Measurements from ENCODE around the gene IL1RAPL1.

The IL1RAPL1 gene

DNA sequence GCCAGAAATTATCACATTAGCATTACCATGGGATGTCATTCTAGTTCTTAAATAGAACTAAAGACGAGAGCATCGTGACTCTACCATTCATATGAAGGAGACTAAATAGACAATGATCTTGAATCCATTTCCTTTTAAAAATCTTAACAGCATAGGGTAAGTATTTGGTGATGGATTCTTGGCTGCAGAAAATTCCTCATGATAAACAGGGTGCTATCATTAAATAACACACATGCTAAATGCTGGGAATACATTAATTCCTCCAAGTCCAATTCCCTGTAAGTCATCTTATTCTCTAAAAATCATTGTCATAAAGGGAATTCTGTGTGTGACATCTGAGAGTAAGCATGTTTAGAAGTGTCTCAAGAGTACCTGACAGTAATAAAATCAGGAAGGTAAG, 1157.7 kb downstream of the IL1RAPL1 start:
- Histone ChIP-seq H3K36me3 (ENCODE audit: insufficient read depth, low read depth, low read length) (no peaks in the 10 kb centered on the region), H3K27me3 (ENCODE audit: insufficient read depth, low read length) (no peaks in the 10 kb centered on the region), H3K4me1 (ENCODE audit: insufficient read depth, low read length) (no peaks in the 10 kb centered on the region; the same call in 1 of the 2 replicates), H3K27ac (ENCODE audit: low read length) (no peak overlapping the region), H3K9me3 (ENCODE audit: insufficient read depth, low read depth, low read length) (no peaks in the 10 kb centered on the region), H3K9ac (ENCODE audit: low read depth, low read length) (no peak overlapping the region), H3K4me3 (ENCODE audit: low read length) (no peak overlapping the region)

GRCh38 chrX:29746326-29746725, 1159.1 kb downstream of the IL1RAPL1 start:
- no peak overlapping the region for H3K4me3 ChIP-seq (ENCODE audit: low read length)
- H3K4me1 ChIP-seq (ENCODE audit: insufficient read depth, low read length): no peaks in the 10 kb centered on the region; the same call in 1 of the 2 replicates
- no peak overlapping the region for H3K27ac ChIP-seq (ENCODE audit: low read length)
- H3K36me3 ChIP-seq (ENCODE audit: insufficient read depth, low read depth, low read length): no peaks in the 10 kb centered on the region
- H3K9me3 ChIP-seq (ENCODE audit: insufficient read depth, low read depth, low read length): no peaks in the 10 kb centered on the region
- no peak overlapping the region for H3K9ac ChIP-seq (ENCODE audit: low read depth, low read length)
- no peaks in the 10 kb centered on the region for H3K27me3 ChIP-seq (ENCODE audit: insufficient read depth, low read length)

DNA sequence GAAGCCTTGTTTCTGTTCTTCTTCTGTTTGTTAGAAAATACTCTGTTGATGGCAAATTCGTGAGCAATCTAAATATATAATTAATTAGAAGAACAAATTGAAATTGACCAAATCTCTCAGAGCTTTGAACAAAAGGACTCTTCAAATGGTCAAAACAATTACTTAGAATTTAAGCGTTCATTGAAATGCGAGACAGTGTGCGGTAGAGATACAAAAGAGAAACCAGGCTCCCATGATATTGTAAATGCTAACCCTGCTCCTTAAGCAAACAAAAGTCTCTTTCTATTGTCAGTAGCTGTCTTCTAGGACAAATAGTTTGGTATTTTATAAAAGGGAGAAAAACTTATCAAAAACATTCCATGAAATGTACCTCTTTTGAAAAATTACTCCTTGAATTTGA, 1174.8 kb downstream of the IL1RAPL1 start:
- Histone ChIP-seq H3K4me1 (ENCODE audit: insufficient read depth, low read length) (no peaks in the 10 kb centered on the region; the same call in 1 of the 2 replicates), H3K27ac (ENCODE audit: low read length) (no peak overlapping the region), H3K9me3 (ENCODE audit: insufficient read depth, low read depth, low read length) (no peaks in the 10 kb centered on the region), H3K27me3 (ENCODE audit: insufficient read depth, low read length) (no peaks in the 10 kb centered on the region), H3K9ac (ENCODE audit: low read depth, low read length) (no peak overlapping the region), H3K4me3 (ENCODE audit: low read length) (no peak overlapping the region), H3K36me3 (ENCODE audit: insufficient read depth, low read depth, low read length) (no peaks in the 10 kb centered on the region)

GRCh38 chrX:29775890-29776289, 1188.6 kb downstream of the IL1RAPL1 start:
- H3K27ac ChIP-seq (ENCODE audit: low read length): no peak overlapping the region
- no peaks in the 10 kb centered on the region for H3K36me3 ChIP-seq (ENCODE audit: insufficient read depth, low read depth, low read length)
- no peaks in the 10 kb centered on the region for H3K27me3 ChIP-seq (ENCODE audit: insufficient read depth, low read length)
- H3K4me1 ChIP-seq (ENCODE audit: insufficient read depth, low read length): no peaks in the 10 kb centered on the region; the same call in none of the 2 replicates
- H3K9ac ChIP-seq (ENCODE audit: low read depth, low read length): no peak overlapping the region
- H3K9me3 ChIP-seq (ENCODE audit: insufficient read depth, low read depth, low read length): no peaks in the 10 kb centered on the region
- no peak overlapping the region for H3K4me3 ChIP-seq (ENCODE audit: low read length)

GRCh38 chrX:29787656-29788055, 1200.4 kb downstream of the IL1RAPL1 start:
- Histone ChIP-seq H3K9ac (ENCODE audit: low read depth, low read length) (no peak overlapping the region), H3K4me3 (ENCODE audit: low read length) (no peak overlapping the region), H3K36me3 (ENCODE audit: insufficient read depth, low read depth, low read length) (no peaks in the 10 kb centered on the region), H3K27ac (ENCODE audit: low read length) (no peak overlapping the region), H3K27me3 (ENCODE audit: insufficient read depth, low read length) (no peaks in the 10 kb centered on the region), H3K4me1 (ENCODE audit: insufficient read depth, low read length) (no peaks in the 10 kb centered on the region), H3K9me3 (ENCODE audit: insufficient read depth, low read depth, low read length) (no peaks in the 10 kb centered on the region)

GRCh38 chrX:29788991-29789699, 1201.9 kb downstream of the IL1RAPL1 start:
- no peak overlapping the region for H3K27ac ChIP-seq (ENCODE audit: low read length)
- H3K9me3 ChIP-seq (ENCODE audit: insufficient read depth, low read depth, low read length): no peaks in the 10 kb centered on the region
- H3K27me3 ChIP-seq (ENCODE audit: insufficient read depth, low read length): no peaks in the 10 kb centered on the region
- no peak overlapping the region for H3K4me3 ChIP-seq (ENCODE audit: low read length)
- H3K4me1 ChIP-seq (ENCODE audit: insufficient read depth, low read length): no peaks in the 10 kb centered on the region
- H3K9ac ChIP-seq (ENCODE audit: low read depth, low read length): no peak overlapping the region
- H3K36me3 ChIP-seq (ENCODE audit: insufficient read depth, low read depth, low read length): no peaks in the 10 kb centered on the region

- H3K27ac ChIP-seq (ENCODE audit: low read length): no peak overlapping the region
- H3K9ac ChIP-seq (ENCODE audit: low read depth, low read length): no peak overlapping the region
- no peaks in the 10 kb centered on the region for H3K36me3 ChIP-seq (ENCODE audit: insufficient read depth, low read depth, low read length)
- no peaks in the 10 kb centered on the region for H3K4me1 ChIP-seq (ENCODE audit: insufficient read depth, low read length)
- no peaks in the 10 kb centered on the region for H3K27me3 ChIP-seq (ENCODE audit: insufficient read depth, low read length)
- no peak overlapping the region for H3K4me3 ChIP-seq (ENCODE audit: low read length)
- no peaks in the 10 kb centered on the region for H3K9me3 ChIP-seq (ENCODE audit: insufficient read depth, low read depth, low read length)
These were observed 1205.1 kb downstream of the IL1RAPL1 start for GRCh38 chrX:29792335-29792734.

DNA sequence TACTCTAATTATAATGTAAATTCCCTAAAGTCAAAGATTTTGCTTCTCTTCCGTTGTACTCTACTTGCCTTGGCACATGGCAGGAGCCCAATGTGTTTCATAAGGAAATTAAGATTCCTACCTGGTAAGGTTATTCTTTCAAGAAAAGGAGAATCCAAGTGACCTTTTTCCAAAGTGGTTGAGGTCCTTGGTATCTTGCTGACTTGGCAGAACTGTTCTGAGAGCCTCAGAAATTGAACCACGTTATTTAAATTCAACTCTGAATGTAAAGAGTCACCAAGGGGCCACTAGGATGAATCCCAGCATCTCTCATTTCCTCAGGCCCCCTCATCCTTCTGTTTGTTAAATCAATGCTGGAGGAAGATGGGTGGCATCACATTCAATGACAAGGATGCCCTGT, 1209.9 kb downstream of the IL1RAPL1 start:
- Histone ChIP-seq H3K9ac (ENCODE audit: low read depth, low read length) (no peak overlapping the region), H3K4me3 (ENCODE audit: low read length) (no peak overlapping the region), H3K4me1 (ENCODE audit: insufficient read depth, low read length) (no peaks in the 10 kb centered on the region), H3K27me3 (ENCODE audit: insufficient read depth, low read length) (no peaks in the 10 kb centered on the region), H3K36me3 (ENCODE audit: insufficient read depth, low read depth, low read length) (no peaks in the 10 kb centered on the region), H3K9me3 (ENCODE audit: insufficient read depth, low read depth, low read length) (no peaks in the 10 kb centered on the region), H3K27ac (ENCODE audit: low read length) (no peak overlapping the region)

DNA sequence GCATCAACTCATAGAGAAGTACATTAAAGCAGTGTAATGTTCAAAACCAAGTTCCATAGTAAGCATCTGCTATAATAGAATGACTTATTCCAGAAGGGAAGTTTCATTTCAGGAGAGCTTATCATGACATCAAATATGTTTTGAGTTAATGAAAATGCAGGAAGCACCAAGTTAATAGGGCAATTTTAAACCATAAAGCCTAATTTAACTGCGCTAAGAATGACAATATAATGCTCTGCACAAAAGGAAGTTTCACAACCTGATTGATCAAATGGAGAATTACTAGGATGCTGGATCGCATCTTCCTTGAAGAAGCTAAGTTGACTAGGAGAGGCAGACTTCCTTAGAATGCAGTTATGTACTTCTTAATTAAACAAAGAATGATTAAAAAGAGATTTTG, 1211.2 kb downstream of the IL1RAPL1 start:
- H3K27me3 ChIP-seq (ENCODE audit: insufficient read depth, low read length): no peaks in the 10 kb centered on the region
- no peaks in the 10 kb centered on the region for H3K9me3 ChIP-seq (ENCODE audit: insufficient read depth, low read depth, low read length)
- no peaks in the 10 kb centered on the region for H3K36me3 ChIP-seq (ENCODE audit: insufficient read depth, low read depth, low read length)
- no peak overlapping the region for H3K9ac ChIP-seq (ENCODE audit: low read depth, low read length)
- no peak overlapping the region for H3K27ac ChIP-seq (ENCODE audit: low read length)
- H3K4me1 ChIP-seq (ENCODE audit: insufficient read depth, low read length): no peaks in the 10 kb centered on the region
- H3K4me3 ChIP-seq (ENCODE audit: low read length): no peak overlapping the region

GRCh38 chrX:29813174-29813573, 1225.9 kb downstream of the IL1RAPL1 start:
- Histone ChIP-seq H3K4me3 (ENCODE audit: low read length) (no peak overlapping the region), H3K4me1 (ENCODE audit: insufficient read depth, low read length) (no peaks in the 10 kb centered on the region), H3K27ac (ENCODE audit: low read length) (no peak overlapping the region), H3K9me3 (ENCODE audit: insufficient read depth, low read depth, low read length) (no peaks in the 10 kb centered on the region), H3K9ac (ENCODE audit: low read depth, low read length) (no peak overlapping the region), H3K27me3 (ENCODE audit: insufficient read depth, low read length) (no peaks in the 10 kb centered on the region), H3K36me3 (ENCODE audit: insufficient read depth, low read depth, low read length) (no peaks in the 10 kb centered on the region)

- no peaks in the 10 kb centered on the region for H3K4me1 ChIP-seq (ENCODE audit: insufficient read depth, low read length)
These were observed 1237.1 kb downstream of the IL1RAPL1 start for GRCh38 chrX:29824176-29824906.

GRCh38 chrX:29826742-29827141, 1239.5 kb downstream of the IL1RAPL1 start:
- no peaks in the 10 kb centered on the region for H3K27me3 ChIP-seq (ENCODE audit: insufficient read depth, low read length)
- no peaks in the 10 kb centered on the region for H3K9me3 ChIP-seq (ENCODE audit: insufficient read depth, low read depth, low read length)
- H3K4me3 ChIP-seq (ENCODE audit: low read length): no peak overlapping the region
- H3K27ac ChIP-seq (ENCODE audit: low read length): no peak overlapping the region
- no peaks in the 10 kb centered on the region for H3K36me3 ChIP-seq (ENCODE audit: insufficient read depth, low read depth, low read length)
- no peaks in the 10 kb centered on the region for H3K4me1 ChIP-seq (ENCODE audit: insufficient read depth, low read length)
- no peak overlapping the region for H3K9ac ChIP-seq (ENCODE audit: low read depth, low read length)

More at GRCh38 chrX:29824176-29824906, 1237.1 kb downstream of the IL1RAPL1 start:
- Histone ChIP-seq H3K27ac (ENCODE audit: low read length) (no peak overlapping the region), H3K4me3 (ENCODE audit: low read length) (no peak overlapping the region), H3K9me3 (ENCODE audit: insufficient read depth, low read depth, low read length) (no peaks in the 10 kb centered on the region), H3K36me3 (ENCODE audit: insufficient read depth, low read depth, low read length) (no peaks in the 10 kb centered on the region), H3K9ac (ENCODE audit: low read depth, low read length) (no peak overlapping the region), H3K27me3 (ENCODE audit: insufficient read depth, low read length) (no peaks in the 10 kb centered on the region)
